SK-N-SH (cell line): ENCODE data around the gene PCNT. TPM values are rescaled to one million over a fixed set of nuclear protein-coding genes. Genes with fewer than 3 reads are reported as not detected.

Experiments
- CTCF ChIA-PET: fragments of 300-600, 350-600 bp; formaldehyde crosslinking; extraction: SDS; loops from one replicate; lab custom pipeline; 2021; lab: Yijun Ruan, JAX
- POLR2A ChIA-PET: fragments of 350-600 bp; sonication (Branson Sonifier 250); formaldehyde crosslinking; extraction: SDS; loops from one replicate; lab custom pipeline; 2020; ENCODE audit warnings: antibody characterized with exemption, inconsistent platforms; lab: Yijun Ruan, JAX
- DNase-seq: peaks from one replicate; pipeline ENCODE4 v3.0.0; 2012
- H2AFZ ChIP-seq: fragments of 200-600 bp; sonication (generic); 2 replicates; pipeline ENCODE4 v1.8.1; 2016; ENCODE audit warnings: antibody characterized with exemption, mild to moderate bottlenecking, low read depth
- H3F3A ChIP-seq: fragments of 200-600 bp; sonication (generic); replicated peaks from 2 replicates; pipeline ENCODE3; 2016; ENCODE audit warnings: antibody characterized with exemption, mild to moderate bottlenecking; ENCODE audit not compliant: insufficient read depth
- H3K27ac ChIP-seq, 2 experiments: fragments of 200-500 bp in 1 of 2; fragments of 200-600 bp in 1 of 2; sonication (Bioruptor generic) in 1 of 2; sonication (generic), shearing (Covaris generic) in 1 of 2; 2 replicates each; pipeline versions ENCODE4 v1.5.1 to v1.6.1; 2014 to 2016; ENCODE audit warnings: low read depth in 2 of 2, inconsistent platforms in 1 of 2, low read length in 1 of 2, mild to moderate bottlenecking in 1 of 2, mixed read lengths in 1 of 2
- H3K27me3 ChIP-seq: fragments of 200-600 bp; sonication (generic), shearing (Covaris generic); 2 replicates; pipeline ENCODE4 v1.6.1; 2016; ENCODE audit warnings: mixed run types; ENCODE audit not compliant: insufficient read depth
- H3K36me3 ChIP-seq, 2 experiments: fragments of 200-500 bp in 1 of 2; fragments of 200-600 bp in 1 of 2; sonication (Bioruptor generic) in 1 of 2; sonication (generic) in 1 of 2; replicated peaks in 1 of 2; 2 replicates each; pipeline versions ENCODE3 to v1.5.1; 2014 to 2016; ENCODE audit warnings: low read length in 1 of 2, mild to moderate bottlenecking in 1 of 2; ENCODE audit not compliant: insufficient read depth in 2 of 2, control insufficient read depth in 1 of 2
- H3K4me1 ChIP-seq, 2 experiments: fragments of 200-500 bp in 1 of 2; fragments of 200-600 bp in 1 of 2; sonication (Bioruptor generic) in 1 of 2; sonication (generic), shearing (Covaris generic) in 1 of 2; 2 replicates each; pipeline versions ENCODE4 v1.5.1 to v1.6.1; 2014 to 2016; ENCODE audit warnings: low read depth in 1 of 2, low read length in 1 of 2, mixed run types in 1 of 2; ENCODE audit not compliant: insufficient read depth in 2 of 2, control insufficient read depth in 1 of 2
- H3K4me2 ChIP-seq: fragments of 200-600 bp; sonication (generic), shearing (Covaris generic); 2 replicates; pipeline ENCODE4 v1.6.1; 2017; ENCODE audit warnings: mixed run types
- H3K4me3 ChIP-seq, 2 experiments: fragments of 200-500 bp in 1 of 2; fragments of 200-600 bp in 1 of 2; sonication (Bioruptor generic) in 1 of 2; sonication (generic), shearing (Covaris generic) in 1 of 2; 2 replicates each; pipeline versions ENCODE4 v1.5.1 to v1.8.1; 2014 to 2016; ENCODE audit warnings: low read depth in 2 of 2, inconsistent platforms in 1 of 2, low read length in 1 of 2, mild to moderate bottlenecking in 1 of 2, mixed read lengths in 1 of 2, moderate library complexity in 1 of 2
- H3K79me2 ChIP-seq: fragments of 200-600 bp; sonication (generic); 2 replicates; pipeline ENCODE4 v1.8.1; 2017; ENCODE audit warnings: mild to moderate bottlenecking; ENCODE audit not compliant: insufficient read depth
- H3K9ac ChIP-seq: fragments of 200-600 bp; sonication (generic); 2 replicates; pipeline ENCODE4 v1.6.1; 2017; ENCODE audit warnings: mixed run types
- H3K9me2 ChIP-seq: fragments of 200-600 bp; sonication (generic); 2 replicates; pipeline ENCODE4 v1.6.1; 2017; ENCODE audit warnings: mixed run types
- H3K9me3 ChIP-seq: fragments of 200-600 bp; sonication (generic); 2 replicates; pipeline ENCODE4 v1.6.1; 2017; ENCODE audit warnings: mixed run types, mild to moderate bottlenecking, moderate library complexity
- H4K20me1 ChIP-seq: fragments of 200-600 bp; sonication (generic); 2 replicates; pipeline ENCODE4 v1.6.1; 2017; ENCODE audit warnings: mild to moderate bottlenecking, mixed run types; ENCODE audit not compliant: insufficient read depth
- GATA2 ChIP-seq: sonication (generic); formaldehyde crosslinking; IDR thresholded peaks from 2 replicates; pipeline ENCODE4 v1.5.0; 2020; ENCODE audit warnings: mild to moderate bottlenecking, missing genetic modification reagents
- JUND ChIP-seq: IDR thresholded peaks from 2 replicates; pipeline ENCODE4 v1.4.0; 2012
- MEF2A ChIP-seq: IDR thresholded peaks from 2 replicates; pipeline ENCODE4 v1.4.0; 2012; ENCODE audit warnings: low read depth, borderline replicate concordance
- RCOR1 ChIP-seq: fragments of 150-350 bp; IDR thresholded peaks from 2 replicates; pipeline ENCODE4 v1.6.1; 2017; ENCODE audit warnings: antibody characterized with exemption, low read length
- RFX5 ChIP-seq: IDR thresholded peaks from 2 replicates; pipeline ENCODE4 v1.6.1; 2012; ENCODE audit warnings: mild to moderate bottlenecking, improper control_type of control experiment, low read length
- TCF12 ChIP-seq: IDR thresholded peaks from 2 replicates; pipeline ENCODE4 v1.4.0; 2012
- YY1 ChIP-seq: IDR thresholded peaks from 2 replicates; pipeline ENCODE4 v1.4.0; 2012; ENCODE audit warnings: low read depth, mild to moderate bottlenecking
- WGBS: methylation state at CpG from one replicate; pipeline ENCODE4 v1.1.6; 2017; ENCODE audit warnings: low lambda C conversion rate; 5-methylcytosine and 5-hydroxymethylcytosine counted together
- polyA plus RNA-seq, 3 experiments: library from polyadenylated mRNA; depleted of rRNA; stranded (reverse); fragments of >200 nt; gene quantifications; 2 replicates each; pipeline ENCODE4 v1.2.3, GENCODE V29; 2012
- TF ChIP-seq, protein P1 (sequence below): fragments of 150-350 bp; IDR thresholded peaks from 2 replicates; pipeline ENCODE4 v1.6.1; 2016; ENCODE audit warnings: mild to moderate bottlenecking, low read depth, low read length

Gene PCNT
- polyA plus RNA-seq, 1 of the 3 experiments (the other 2 are of a cell fraction): 15.7 TPM

DNA sequence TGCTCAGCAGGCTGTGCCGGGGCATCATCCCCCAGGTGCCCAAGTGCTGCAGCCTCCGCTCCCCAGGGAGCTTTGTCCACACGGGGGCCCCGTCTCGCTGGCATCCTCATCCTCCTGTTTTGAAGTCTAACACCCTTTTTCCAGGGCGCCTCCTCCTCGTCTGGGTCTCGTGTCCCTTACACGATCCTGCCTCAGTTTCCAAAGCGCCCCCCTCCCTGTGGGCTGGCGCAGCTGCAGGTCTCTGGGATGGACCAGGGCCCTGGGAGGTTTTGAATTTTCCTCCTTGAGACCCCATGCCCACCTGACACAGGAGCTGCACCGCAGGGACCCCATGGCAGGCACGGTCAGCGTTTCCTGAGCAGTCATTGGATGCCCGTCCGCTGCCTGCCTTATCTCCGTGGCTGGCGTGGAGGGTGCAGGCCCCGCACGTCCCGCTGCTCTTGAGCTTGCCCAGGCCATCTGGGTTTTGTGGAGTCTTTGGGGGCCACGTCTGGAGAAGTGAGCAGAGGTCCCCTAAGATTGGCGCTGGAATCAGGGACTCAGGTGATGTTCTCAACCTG lies 97.3 kb downstream of the PCNT start (continued):
- TF ChIP-seq TCF12: no peak
- no peak for TF ChIP-seq RFX5
- TF ChIP-seq JUND: no peak
- TF ChIP-seq MEF2A: no peak
- TF ChIP-seq YY1: no peak

DNA sequence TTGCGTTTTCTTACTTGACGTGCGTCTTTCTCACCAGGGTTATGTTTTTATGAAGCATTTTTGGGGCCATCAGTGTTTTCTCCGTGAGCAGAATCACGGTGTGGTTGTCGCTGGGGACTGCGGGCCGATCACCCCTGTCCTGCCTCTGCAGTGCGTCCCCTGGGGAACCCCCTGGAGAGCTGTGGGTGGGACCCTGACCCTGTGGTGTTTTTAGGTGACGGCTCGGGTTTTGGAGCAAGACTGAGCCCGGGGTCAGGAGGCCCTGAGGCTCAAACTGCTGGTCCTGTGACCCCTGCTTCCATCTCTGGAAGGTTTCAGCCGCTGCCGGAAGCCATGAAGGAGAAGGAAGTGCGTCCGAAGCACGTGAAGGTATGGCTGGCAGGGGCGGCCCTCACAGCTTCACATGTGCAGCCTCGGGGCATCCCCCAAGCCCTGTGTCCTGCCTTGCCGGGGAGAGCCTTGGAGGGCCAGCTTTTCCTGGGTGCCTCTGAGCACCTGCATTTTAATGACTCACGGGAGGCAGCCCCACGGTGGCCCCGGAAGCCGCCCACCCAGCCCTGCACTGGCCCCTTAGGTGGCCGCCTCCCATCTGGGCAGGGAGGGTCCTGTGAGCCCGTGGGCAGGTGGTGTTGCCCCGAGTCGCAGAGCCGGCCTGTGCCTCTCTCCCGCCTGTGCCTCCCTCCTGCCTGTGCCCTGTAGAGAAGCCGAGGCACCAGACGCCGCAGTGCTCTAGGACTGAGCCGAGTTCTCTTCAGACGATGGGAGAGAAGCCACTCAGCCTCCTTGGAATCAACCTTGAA lies 98.0 kb downstream of the PCNT start:
- no peaks in the 10 kb centered on the region for H3K9me3 ChIP-seq
- no peaks in the 10 kb centered on the region for H4K20me1 ChIP-seq
- no peak overlapping the region for H3K4me2 ChIP-seq
- H3K9me2 ChIP-seq: no peaks in the 10 kb centered on the region
- H2AFZ ChIP-seq: no peak overlapping the region
- H3K4me3 ChIP-seq: no peak overlapping the region
- no peaks in the 10 kb centered on the region for H3K27me3 ChIP-seq
- CTCF ChIA-PET: no interaction called here
- no peak for DNase-seq
- POLR2A ChIA-PET: no interaction called here
- H3K36me3 ChIP-seq: peaks cover 2 to 30% of the 10 kb centered on the region in 2 experiments
- no peaks in the 10 kb centered on the region for H3F3A ChIP-seq
- no peak overlapping the region for H3K9ac ChIP-seq
- no peak overlapping the region for H3K27ac ChIP-seq
- H3K79me2 ChIP-seq: no peaks in the 10 kb centered on the region
- H3K4me1 ChIP-seq: no peaks in the 10 kb centered on the region
- TF ChIP-seq GATA2 (no peak), RCOR1 (no peak), YY1 (no peak)
- TF ChIP-seq, protein P1, sequence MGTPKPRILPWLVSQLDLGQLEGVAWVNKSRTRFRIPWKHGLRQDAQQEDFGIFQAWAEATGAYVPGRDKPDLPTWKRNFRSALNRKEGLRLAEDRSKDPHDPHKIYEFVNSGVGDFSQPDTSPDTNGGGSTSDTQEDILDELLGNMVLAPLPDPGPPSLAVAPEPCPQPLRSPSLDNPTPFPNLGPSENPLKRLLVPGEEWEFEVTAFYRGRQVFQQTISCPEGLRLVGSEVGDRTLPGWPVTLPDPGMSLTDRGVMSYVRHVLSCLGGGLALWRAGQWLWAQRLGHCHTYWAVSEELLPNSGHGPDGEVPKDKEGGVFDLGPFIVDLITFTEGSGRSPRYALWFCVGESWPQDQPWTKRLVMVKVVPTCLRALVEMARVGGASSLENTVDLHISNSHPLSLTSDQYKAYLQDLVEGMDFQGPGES: no peak
- WGBS: 90% methylated on average over 23 of the region's 35 CpGs

DNA sequence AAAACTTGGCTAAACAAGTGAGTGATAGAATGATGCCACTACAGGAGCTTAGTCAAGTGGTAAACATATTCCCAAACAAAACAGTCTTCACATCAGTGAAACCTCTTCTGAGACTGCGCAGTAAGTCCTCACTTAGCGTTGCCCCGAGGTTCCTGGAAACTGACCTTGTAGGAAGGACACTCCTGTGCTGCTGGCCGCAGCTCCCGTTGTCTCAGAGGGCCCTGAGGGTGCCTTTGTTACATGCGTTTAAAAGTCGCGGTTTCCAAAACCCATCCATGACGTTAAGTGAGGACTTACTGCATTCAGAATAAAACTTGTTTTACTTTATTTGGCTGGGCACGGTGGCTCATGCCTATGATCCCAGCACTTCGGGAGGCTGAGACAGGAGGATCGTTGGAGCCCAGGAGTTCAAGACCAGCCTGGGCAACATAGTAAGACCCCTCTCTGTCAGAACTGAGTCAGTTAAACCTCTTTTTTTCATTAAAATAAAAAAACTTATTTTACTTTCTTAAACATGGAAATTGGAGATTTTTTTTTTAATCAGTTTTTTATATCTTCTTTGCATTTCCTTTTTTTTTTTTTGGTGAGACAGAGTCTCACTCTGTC lies 98.8 kb downstream of the PCNT start:
- H3K4me3 ChIP-seq: no peak overlapping the region
- H3K4me1 ChIP-seq: no peaks in the 10 kb centered on the region
- no peak for TF ChIP-seq RCOR1
- TF ChIP-seq, all 33 proteins: peak for 0
- Histone ChIP-seq H2AFZ (no peak overlapping the region), H3K79me2 (no peaks in the 10 kb centered on the region), H4K20me1 (no peaks in the 10 kb centered on the region), H3K27ac (no peak overlapping the region), H3K4me2 (no peak overlapping the region), H3K9me3 (no peaks in the 10 kb centered on the region), H3K27me3 (no peaks in the 10 kb centered on the region), H3F3A (no peaks in the 10 kb centered on the region), H3K36me3 (peaks cover 2 to 37% of the 10 kb centered on the region in 2 experiments), H3K9ac (no peak overlapping the region), H3K9me2 (no peaks in the 10 kb centered on the region)
- DNase-seq: no peak
- ChIA-PET CTCF (no interaction called here), POLR2A (no interaction called here)
- 98% methylated on average over 12 of the region's 12 CpGs for WGBS
